Stimulated activated CD8-positive, alpha-beta memory T cell treated with anti-CD3 and anti-CD28 coated beads, Interleukin-7, amount 100 ng/mL, for 4 hours (primary cell): ENCODE measurements around the gene PROM1.

Experiments used
- DNase-seq, 2 donors: peaks; one replicate each; pipeline ENCODE4 v3.0.0-alpha.2; 2020; ENCODE audit warnings: low read depth in 2 of 2

PROM1 gene

DNA sequence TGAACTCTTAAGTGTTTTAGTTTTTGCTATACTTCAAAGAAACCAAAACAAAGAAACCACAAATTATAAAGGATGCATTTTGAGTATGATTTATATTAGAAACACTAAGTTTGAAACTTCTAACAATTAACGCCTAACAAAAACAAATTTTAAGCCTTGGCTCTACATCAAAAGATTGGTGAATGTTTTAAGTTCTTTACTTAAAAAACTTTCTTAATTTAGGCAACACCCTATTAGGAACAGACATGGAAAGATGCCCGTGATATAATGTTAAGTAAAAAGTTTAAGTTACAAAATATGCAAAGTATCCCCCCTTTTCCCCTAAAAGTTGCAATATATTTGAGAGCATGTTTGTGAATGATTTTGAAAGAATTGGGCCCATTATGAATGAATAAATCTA is 21.2 kb downstream of the PROM1 start:
- no peak for DNase-seq

DNA sequence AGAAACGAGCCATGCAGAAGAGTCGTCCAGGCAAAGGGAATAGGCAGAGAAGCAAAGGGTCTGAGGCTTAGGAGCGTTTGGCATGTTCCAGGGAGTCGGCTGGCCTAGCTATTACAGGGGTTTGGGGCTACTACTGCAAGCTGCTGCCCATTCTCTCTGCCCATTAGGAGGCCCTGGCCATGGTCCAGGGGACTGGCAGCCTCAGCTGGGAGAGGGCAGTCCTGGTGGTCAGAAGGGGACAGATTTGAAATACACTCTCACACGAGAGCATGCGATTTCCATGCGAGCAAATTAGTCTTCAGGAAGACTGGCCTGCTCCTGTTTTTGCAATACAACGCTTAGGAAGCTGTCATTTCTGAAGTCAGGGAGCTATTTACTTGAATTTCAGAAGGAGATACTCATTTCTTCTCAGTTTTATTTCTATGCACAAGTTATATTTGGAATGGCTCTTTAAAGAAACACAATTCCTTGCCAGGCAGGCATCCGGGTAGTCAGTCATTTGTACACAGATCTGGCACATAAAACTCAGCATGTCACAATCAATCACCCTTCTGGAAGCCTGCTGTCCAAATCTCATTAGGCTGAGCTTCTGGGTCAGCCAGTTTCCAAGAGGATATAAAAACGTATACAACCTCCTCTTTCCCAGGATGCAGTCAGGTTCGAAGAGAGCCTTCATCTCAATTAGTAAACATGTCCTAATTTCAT is 27.0 kb downstream of the PROM1 start:
- no peak for DNase-seq

DNA sequence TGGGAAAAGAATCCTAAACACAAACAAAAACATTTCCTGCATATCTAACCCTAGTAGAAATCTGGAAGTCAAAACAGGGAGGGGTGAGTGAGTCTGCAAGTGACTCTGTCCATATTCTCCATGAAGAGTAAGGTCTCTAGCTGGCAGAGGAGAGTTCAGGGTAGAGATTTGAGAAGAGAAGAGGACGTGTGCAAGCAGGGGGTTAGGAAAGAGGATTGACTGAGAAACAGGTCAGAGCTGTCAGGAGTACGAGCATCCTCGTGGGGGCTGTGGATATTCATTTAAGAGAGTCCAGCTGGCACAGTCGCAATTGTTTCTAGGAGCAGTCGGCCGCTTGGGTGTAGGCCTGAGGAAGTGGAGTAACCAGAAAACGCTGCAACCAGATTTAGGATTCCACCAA is 27.9 kb downstream of the PROM1 start:
- DNase-seq, result no peak

DNA sequence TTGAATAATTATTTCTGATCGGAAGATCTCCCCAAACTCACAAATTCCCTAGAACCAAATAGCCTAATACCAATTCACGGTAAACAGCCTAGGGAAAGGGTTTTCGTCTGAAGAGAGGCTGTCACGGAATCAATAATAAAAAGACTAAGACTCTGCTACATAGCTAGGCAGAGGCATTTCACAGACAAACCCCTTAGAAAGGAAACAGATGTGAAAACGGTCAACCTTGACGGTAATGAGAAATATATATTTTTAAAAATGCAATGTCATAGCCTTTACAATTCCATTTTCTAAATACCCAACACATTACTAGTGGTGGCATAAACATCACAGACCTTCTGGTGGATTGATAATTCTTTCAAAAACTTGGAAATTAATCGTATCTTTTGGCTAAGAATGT is 28.4 kb downstream of the PROM1 start:
- DNase-seq, result no peak

DNA sequence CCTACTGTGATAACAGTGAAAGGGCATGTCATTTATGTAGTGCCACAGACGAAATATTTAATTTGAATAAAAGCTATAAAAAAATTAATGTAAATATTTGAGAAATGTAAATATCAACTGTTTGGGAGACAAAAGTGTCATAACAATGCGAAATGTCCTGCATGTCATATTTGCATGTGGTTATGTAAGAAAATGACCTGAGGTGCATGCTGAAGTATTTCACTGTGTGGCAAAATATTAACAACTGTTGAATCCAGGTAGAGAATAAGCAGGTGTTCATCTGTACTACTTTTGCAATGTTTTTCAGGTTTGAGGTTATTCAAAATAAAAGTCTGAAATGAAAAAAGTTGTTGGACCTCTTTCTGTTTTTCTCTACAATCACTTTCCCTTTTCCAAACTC is 30.9 kb downstream of the PROM1 start:
- no peak for DNase-seq

DNA sequence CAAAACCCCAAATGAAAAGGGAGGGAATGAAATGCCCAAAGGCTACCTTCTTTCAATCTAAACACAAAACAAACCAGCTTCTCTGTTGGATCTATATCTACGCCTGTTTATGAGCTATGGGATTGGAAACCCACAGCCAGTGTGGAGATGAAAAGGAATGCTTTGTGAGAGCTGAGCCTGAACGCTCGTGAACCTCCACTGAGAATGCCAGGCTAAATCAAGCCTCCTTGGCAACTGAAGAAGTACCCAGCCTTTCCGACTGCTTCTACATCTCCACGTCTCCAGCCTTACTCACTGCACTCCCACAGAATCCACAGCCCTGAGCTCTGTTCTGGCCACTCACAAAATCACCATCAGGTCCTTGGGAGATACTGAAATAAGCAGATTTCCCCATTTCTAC is 31.8 kb downstream of the PROM1 start:
- no peak for DNase-seq

DNA sequence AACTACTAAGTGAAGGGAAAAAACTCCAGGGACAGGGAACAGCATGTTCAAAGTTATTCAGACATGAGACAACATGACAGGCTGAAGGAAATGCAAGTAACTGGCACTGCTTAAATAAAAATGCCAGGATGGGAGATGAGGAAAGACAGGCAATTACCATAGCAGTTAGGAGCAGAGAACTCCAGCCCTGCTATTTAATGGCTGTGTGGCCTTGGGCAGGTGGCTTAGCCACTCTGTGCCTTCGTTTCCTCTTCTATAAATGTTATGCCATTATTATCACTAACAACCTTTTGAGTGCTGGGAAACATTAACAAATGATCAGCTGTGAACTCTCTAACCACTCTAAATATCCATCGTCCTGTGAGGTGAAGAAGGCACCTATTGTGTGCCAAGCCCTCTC is 32.7 kb downstream of the PROM1 start:
- DNase-seq, result no peak

DNA sequence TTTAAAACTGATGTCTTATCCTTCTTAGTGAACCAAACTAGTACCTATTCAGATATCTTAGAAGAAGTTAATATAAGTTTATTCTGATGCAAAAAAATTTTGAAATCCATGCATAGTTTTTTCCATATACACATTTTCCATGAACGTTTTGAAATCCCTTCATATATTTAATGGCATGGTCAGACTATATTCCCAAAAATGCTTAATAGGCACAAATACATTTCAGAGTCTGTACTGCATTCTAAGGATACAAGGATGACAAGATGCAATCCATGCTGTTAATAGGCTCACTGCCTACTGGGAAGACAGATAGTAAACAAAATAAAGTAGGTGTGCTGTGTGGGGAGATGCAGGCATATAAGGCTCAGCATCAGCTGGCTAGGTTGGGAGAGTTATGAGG is 33.2 kb downstream of the PROM1 start:
- no peak for DNase-seq

DNA sequence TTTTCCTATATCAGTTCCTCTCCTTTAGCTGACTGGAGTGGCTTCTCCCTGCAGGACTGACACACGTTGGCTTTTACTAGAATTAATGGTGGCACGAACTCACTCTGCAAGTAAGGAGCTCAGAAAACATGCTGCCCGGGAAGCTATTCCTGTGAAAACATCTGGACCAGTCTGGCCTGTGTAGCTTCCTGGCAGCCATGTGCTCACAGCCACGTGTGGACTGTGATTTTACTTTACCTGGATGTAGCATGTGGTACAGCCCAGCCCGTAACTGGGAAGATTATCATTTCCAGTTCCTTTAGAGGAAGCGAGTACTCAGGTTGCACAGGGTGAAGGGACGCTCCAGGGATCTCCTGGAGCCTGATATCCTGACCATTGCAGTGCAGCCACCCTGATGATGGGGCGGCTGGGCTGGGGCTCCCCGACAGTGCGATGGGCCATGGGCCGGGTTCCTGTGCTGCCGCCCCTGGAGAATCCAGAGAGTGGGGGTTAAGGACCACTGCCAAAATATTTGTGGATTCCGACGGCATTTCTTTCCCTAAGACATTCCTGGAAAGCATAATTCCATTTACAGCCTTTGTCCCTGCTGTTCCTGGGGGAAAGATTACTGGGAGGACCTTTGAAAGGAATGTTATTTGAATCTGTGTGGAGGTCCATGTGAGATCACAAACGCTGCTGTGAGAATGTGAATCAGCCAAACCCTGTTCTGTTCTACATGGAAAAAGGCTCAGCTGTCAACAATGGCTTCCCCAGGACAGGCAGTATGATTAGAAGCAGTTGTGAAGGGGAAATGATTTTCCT is 35.0 kb downstream of the PROM1 start:
- no peak for DNase-seq

DNA sequence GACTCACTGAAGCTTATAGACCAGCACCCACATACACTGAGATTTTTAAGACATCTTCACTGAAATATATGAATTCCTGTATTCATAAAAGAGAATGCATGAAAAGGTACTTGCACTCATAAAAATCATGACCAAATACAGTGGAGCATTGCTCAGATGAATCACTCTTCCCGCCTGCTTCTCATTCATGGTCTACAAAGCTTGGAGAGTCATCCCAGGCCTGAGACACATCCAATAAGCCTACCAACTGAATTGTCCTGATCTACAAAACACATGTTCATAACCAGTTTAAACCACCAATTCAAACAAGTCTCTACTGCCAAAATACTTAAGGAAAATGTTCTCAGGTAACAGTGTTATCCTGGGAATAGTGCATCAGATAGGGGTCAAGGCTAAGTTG is 38.1 kb downstream of the PROM1 start:
- no peak for DNase-seq

DNA sequence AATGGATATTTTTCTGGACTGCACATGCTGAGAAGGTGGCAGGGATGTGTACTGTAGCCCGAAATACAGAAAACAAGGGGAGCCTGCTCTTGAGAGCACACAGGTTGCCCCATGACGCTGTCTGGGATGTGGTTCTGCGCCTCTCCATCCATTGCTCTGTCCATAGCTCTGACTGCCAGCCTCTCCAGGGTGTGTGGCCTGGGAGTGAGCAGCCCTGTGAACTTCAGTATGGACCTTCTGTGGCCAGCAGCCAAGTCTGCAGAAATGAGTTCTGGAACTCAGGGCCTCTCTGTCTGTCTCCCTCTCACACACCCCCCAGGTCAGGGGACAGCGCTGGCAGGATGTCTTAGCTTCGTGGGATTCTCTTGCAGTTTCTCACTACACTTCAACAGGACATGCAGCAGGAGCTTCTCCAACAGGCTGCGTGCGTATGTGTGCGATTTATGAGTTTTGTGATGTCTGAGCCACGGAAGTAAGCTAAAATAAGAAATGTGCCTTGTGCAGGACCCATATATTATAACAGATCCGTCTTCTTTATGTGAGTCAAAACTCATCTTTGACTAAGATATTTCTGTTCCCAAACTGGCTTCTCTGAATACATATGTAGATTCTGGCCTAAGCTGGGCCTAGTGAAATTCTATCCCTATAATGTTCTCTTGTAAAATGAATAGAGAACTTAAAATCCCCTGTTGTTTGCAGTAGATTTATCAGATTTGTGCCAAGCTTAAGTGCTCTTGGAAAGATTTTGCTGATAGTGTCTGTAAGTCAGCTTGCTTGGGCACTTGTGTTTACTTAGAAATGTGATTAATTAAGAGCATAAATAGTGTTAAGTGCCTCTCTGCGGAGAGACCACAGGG is 40.0 kb downstream of the PROM1 start:
- DNase-seq, result no peak

DNA sequence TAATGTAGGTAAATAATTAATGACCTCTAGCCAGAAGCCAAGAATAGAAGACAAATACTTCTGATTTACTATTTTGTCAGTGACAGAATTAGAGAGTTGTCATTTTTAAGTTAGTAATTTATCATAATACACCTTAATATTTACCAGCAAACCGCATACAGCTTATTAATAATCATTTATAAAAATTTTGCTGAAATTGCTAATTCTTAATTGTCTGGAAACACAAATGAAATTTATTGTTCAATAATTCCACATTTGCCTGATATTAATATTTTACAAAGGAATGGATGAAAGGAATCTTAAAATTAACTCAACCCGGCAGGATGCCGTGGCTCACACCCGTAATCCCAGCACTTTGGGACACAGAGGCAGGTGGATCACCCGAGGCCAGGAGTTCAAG is 44.7 kb downstream of the PROM1 start:
- no peak for DNase-seq

DNA sequence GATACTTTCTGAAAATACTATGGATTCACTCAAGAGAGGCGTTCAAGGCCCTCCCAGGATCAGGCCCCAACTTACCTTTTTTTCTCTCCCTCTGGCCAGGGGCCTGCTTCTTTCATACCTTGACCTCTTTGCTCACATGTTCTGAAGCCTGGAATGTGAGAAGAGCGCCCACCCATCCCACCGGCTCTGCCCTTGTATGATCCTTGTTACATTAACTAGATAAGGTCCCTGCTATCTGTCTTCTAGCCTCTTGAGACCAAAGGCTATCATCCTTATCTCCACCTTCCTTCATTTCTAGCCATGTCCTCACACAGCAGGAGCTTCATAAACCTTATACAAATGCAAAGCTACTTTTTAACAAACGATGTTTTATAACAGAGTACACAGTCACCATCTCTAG is 45.9 kb downstream of the PROM1 start:
- no peak for DNase-seq

DNA sequence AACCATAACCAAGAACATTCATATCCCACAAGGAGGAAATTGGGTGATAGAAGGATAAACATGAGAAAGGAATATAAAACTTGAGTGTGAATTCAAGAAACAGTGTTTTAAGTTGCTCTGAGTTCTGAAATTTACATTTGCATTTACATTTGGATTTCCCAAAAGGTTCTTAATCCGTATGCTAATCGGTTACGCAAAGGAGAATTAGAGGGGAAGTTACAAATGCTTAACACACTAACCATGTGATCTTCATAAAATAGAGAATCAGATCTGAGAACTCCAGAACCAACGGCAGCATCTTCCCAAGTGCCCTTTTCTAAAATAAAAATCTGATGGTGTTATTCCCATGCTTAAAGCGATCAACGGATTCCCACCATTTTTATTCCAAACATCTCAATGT is 48.0 kb downstream of the PROM1 start:
- DNase-seq, result no peak

DNA sequence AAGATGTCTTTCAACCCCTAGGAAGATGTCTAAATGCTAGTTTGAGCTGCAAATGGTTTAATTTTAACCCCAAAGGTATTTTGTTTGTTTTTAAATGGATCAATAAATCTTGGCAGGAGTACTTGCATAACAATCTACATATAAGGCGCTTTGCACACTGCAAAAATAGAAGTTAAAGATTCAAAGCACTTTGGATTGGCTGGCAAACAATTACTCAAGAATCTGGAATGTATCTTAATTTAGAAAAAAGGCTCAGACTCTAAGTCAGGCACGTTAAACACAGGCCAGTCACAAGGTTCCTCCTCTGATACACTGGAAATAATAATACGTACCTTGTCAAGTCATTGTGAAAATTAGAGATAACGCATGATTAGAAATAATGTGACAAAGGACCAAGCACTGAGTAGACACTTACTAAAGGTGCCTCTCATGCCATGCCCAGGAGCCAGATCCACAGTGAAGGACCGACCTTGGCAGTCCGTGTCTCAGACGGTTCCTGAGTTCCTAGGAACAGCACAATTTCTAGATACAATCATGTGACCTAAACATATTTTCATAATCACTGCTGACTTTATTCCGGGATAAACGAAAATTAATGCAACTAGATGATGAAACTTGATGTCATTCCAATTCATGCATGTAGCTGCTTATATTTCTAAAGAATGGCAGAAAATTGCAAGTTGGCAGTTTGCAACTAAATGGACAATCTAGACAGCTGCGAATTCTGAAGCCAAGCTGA is 49.6 kb downstream of the PROM1 start:
- DNase-seq, result no peak

DNA sequence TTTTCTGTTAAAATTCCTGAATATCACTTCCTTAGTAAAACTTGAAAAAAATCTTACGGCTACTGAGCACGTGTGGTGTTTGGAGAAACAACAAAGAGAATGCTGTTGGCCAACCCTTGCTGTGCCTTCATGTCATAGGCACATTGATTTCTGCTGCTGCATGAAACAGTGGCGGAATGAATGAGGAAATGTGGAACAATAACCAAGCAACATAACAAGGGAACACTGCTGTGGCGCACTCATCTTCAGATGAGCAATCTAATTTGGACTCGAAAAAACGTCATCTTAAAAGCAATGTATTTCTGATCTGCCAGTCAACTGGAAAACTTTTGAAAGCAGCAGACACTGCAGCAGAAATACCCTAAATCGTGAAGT is 51.4 kb downstream of the PROM1 start:
- DNase-seq, result no peak

DNA sequence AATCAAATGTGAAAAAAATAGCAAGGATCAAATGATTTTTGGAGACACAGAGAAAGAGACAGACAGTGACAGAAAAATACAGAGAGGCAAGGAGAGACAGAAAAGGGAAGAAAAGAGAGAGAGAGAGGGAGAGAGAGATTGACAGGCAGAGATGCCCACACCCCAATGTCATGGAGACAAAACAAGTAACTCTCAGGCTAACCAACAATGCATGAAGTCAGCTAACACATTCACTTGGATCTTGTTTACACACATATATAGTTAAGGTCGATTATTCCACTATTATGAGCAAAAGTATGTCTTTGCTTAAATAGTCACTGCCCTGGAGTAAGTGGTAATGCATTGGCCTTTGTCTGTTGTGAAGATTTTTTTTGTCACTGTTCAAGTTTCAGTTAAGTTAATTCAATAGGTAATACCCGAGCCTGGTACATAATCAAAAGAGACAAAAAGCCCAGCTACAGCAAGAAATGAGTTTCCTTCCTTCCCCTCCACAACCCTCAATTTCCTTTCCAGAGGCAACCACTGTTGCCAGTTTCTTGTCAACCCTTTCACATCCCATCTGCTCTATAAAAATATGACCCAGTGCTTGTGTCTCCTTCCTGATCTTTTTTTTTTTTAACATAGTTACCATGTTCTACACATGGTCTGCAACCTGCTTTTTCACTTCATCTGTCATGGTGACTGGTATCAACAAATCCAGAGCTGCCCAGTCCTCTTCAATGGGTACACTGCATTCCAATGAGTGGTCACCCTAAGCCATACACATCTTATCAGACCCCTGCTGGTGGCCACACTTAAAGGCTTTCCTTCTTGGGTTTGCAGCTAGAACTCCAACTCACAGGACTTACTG is 52.1 kb downstream of the PROM1 start:
- no peak for DNase-seq

DNA sequence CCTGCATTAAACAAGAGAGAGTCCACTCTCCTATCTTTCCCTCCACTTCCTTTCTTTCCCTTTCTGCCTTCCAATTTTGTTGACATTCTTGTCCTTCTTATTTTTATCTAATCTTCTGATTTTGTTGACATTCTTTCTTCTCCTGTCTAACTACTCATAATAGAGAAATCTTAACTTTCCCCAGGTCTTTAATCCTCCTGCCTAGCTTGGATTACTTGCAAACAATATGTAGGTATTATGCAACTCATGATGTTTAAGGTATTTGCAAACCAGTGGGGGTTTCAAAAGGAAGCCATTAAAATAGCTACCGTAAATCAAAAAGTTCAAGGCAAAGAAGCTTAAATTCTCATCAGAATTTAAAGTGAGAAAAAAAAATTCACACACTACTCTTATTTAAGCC is 53.9 kb downstream of the PROM1 start:
- no peak for DNase-seq

DNA sequence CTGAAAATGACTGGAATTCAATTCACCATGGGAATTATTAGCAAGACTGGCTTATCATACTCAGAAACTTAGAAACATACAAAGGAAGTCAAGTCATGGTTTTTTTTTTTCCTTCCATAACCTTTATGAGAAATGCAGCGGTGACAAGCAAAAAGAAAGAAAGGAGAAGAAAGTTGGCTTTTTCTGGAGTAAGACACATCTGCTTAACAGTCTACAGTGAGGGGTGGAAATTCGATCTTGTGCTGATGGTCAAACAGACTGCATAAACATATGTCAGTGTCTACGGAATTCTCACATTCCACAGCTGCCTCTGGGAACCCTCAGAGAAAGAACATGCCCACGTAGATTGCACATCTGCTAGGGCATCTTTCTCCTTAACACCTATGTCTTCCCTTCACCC is 54.6 kb downstream of the PROM1 start:
- DNase-seq, result no peak

DNA sequence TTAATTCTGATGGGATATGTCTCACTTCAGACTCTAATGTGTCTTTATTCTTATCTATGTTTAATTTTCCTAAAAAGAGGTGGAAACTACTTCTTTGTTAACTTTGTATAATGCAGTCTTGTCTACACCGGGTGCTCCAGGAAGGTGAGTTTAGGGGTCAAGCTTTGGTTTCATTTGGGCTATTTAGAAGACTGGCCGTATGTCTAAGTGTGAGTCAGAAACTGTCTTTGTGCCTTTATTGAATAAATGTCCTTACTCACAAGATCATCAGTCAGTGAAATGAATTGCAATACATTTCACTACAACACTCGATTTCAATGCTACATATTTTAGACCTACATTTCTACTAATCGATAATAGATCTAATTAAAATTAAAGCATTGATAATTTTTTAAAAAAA is 56.2 kb downstream of the PROM1 start:
- no peak for DNase-seq

DNA sequence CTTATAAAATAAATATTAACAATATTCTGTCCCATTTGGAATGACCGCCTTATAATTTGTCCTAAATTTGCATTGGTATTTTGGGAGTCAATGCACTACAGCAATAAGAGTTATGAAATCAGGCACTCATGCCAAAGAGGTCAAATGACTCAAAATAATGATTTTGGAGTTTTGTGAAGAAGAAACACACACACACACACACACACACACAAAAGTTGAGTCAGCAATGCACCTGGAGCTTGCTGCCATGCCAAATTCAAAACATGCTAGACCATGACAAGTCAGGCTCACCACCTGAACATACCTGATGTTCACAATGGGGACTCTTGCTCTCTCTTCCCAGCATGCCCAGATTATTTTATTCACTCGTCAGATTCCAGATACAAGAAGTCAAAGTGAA is 56.7 kb downstream of the PROM1 start:
- DNase-seq, result no peak
